H1 (cell line): Measurements from ENCODE around the gene MICOS13.

Experiments
- ATF3 ChIP-seq: IDR thresholded peaks from 2 replicates; pipeline ENCODE4 v1.6.1; 2011; ENCODE audit warnings: low read depth, mild to moderate bottlenecking, low read length; ENCODE audit not compliant: insufficient read depth
- POU5F1 ChIP-seq: IDR thresholded peaks from 2 replicates; pipeline ENCODE4 v1.6.1; 2011; ENCODE audit warnings: low read depth, mild to moderate bottlenecking, low read length, moderate library complexity
- SUZ12 ChIP-seq: fragments of 200-600 bp; sonication (generic); IDR thresholded peaks from 2 replicates; pipeline ENCODE4 v1.6.1; 2012; ENCODE audit warnings: mild to moderate bottlenecking, inconsistent platforms, low read length, moderate library complexity, mixed read lengths
- ZNF274 ChIP-seq: IDR thresholded peaks from 2 replicates; pipeline ENCODE4 v1.7.0; 2012; ENCODE audit warnings: low read length, borderline replicate concordance; ENCODE audit errors: extremely low read depth

DNA sequence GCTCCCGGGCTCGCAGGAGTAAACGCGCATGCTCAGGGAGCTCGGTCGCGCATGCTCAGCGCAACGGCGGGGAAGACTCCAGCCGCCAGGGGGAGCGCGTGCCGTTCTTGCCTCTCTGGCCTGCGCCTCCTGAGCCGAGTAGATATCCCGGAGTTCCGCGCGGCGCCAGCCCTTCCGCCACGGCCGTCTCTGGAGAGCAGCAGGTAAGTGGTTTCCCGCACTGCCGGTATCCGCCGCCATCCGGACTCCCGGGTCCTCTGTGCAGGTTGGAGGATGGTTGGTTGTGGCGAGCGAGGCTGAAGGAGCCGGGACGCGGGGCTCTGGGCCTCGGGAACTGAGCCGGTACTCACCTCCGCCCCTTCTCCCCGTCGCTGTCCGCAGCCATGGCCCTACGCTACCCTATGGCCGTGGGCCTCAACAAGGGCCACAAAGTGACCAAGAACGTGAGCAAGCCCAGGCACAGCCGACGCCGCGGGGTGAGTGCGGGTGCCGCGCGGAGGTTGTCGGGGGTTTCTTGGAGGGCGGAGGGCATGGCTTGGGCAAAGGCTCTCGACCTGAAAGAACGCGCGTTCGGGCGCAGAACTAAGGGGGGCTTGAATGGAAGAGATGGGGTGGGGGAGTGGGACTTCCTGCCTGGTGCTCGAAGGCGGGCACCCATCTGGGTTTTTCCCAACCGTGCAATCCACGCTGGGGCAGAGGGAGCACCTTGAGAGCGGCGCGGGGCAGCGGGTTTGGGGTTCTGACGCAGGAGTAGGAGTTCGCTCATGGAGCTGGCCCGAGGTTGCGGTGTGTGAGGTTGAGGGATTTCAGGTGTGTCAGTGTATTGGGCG lies 10.0 kb upstream of the MICOS13 start, which contains the start of gene RPL36:
- TF ChIP-seq ATF3 (peak; percentile 83), SUZ12 (no peak), POU5F1 (no peak), ZNF274 (no peak)
